Body of pancreas (tissue), 4 donors: ENCODE measurements around the gene BSPRY.

Source experiments
- CTCF ChIP-seq, 7 experiments: fragments of 450-650 bp in 4 of 7; fragments of 200-600 bp in 3 of 7; sonication (generic) in 3 of 7; IDR thresholded peaks; one replicate each; pipeline ENCODE4 v1.5.1; 2016 to 2019; ENCODE audit warnings: antibody characterized with exemption in 7 of 7
- POLR2A ChIP-seq, 3 donors: fragments of 450-650 bp; IDR thresholded peaks; one replicate each; pipeline ENCODE4 v1.6.1; 2016; ENCODE audit warnings: antibody characterized with exemption in 3 of 3, mild to moderate bottlenecking in 2 of 3

- no peak for TF ChIP-seq POLR2A (IDR thresholded peaks at IDR 0.05)
- peak; percentile 36 to 83 (median 67) for TF ChIP-seq CTCF (IDR thresholded peaks at IDR 0.05)
These were observed 40.0 kb upstream of the BSPRY start for GRCh38 chr9:113309204-113309813.
